B cell (primary cell): ENCODE results near the gene CABLES2. TPM values are rescaled to one million over a fixed set of nuclear protein-coding genes. Genes with fewer than 3 reads are reported as not detected.

ENCODE experiments used
- ATAC-seq: fragments of 200-7000 bp; cut with Tn5 transposase; one replicate; pipeline ENCODE4 v1.10.0; 2021; ENCODE audit warnings: low read depth, mild to moderate bottlenecking, moderate number of reproducible peaks, moderate library complexity
- CTCF ChIA-PET: fragments of 350-600 bp; sonication (Branson Sonifier 250); formaldehyde crosslinking; loops from one replicate; lab custom pipeline; 2021; ENCODE audit warnings: antibody characterized with exemption, inconsistent platforms; lab: Charles Lee
- POLR2A ChIA-PET: fragments of 350-600 bp; sonication (Branson Sonifier 250); formaldehyde crosslinking; loops from one replicate; lab custom pipeline; 2021; ENCODE audit warnings: antibody characterized with exemption; lab: Charles Lee
- DNase-seq: peaks from one replicate; pipeline ENCODE4 v3.0.0; 2013
- H2AFZ ChIP-seq: 2 replicates; pipeline ENCODE4 v1.6.1; 2012; ENCODE audit warnings: mild to moderate bottlenecking, low read depth, low read length; ENCODE audit not compliant: insufficient read depth, poor library complexity, severe bottlenecking
- H3K27ac ChIP-seq, 2 donors: 1 replicate in 1 of 2; 2 replicates in 1 of 2; pipeline ENCODE4 v1.5.1; 2012 to 2013; ENCODE audit warnings: low read length in 2 of 2, mild to moderate bottlenecking in 2 of 2, moderate library complexity in 1 of 2
- H3K27me3 ChIP-seq, 4 experiments: fragments of 200-600 bp in 1 of 4; sonication (generic) in 1 of 4; replicated peaks in 1 of 4; 1 replicate in 2 of 4; 2 replicates in 2 of 4; pipeline versions ENCODE4 v1.6.1 to v1.7.0; 2013 to 2016; ENCODE audit warnings: low read length in 3 of 4, mild to moderate bottlenecking in 2 of 4, mixed read lengths in 1 of 4, moderate library complexity in 1 of 4; ENCODE audit not compliant: insufficient read depth in 4 of 4, control insufficient read depth in 3 of 4; ENCODE audit errors: control extremely low read depth in 1 of 4
- H3K36me3 ChIP-seq, 2 experiments: replicated peaks in 1 of 2; 1 replicate in 1 of 2; 2 replicates in 1 of 2; pipeline versions ENCODE4 v1.6.1 to v1.7.1; 2013; ENCODE audit warnings: low read length in 1 of 2; ENCODE audit not compliant: insufficient read depth in 2 of 2, control insufficient read depth in 1 of 2; ENCODE audit errors: control extremely low read depth in 1 of 2, extremely low read depth in 1 of 2
- H3K4me1 ChIP-seq, 2 donors: fragments of 200-600 bp in 1 of 2; sonication (generic) in 1 of 2; 1 replicate in 1 of 2; 2 replicates in 1 of 2; pipeline versions ENCODE4 v1.5.1 to v1.6.1; 2013 to 2017; ENCODE audit warnings: low read length in 2 of 2; ENCODE audit not compliant: control insufficient read depth in 2 of 2, insufficient read depth in 2 of 2
- H3K4me2 ChIP-seq: replicated peaks from 2 replicates; pipeline ENCODE3; 2012; ENCODE audit warnings: mild to moderate bottlenecking, low read depth, low read length; ENCODE audit not compliant: poor library complexity, severe bottlenecking
- H3K4me3 ChIP-seq, 5 experiments: fragments of 200-600 bp in 1 of 5; sonication (generic) in 1 of 5; 1 replicate in 3 of 5; 2 replicates in 2 of 5; pipeline versions ENCODE4 v1.5.1 to v1.7.0; 2011 to 2016; ENCODE audit warnings: low read length in 4 of 5, mild to moderate bottlenecking in 4 of 5, low read depth in 2 of 5, control low read depth in 1 of 5, moderate library complexity in 1 of 5; ENCODE audit not compliant: insufficient read depth in 1 of 5; ENCODE audit errors: control extremely low read depth in 1 of 5, extremely low read depth in 1 of 5
- H3K79me2 ChIP-seq: fragments of 200-600 bp; sonication (generic); one replicate; pipeline ENCODE4 v1.6.0; 2016; ENCODE audit warnings: low read length; ENCODE audit not compliant: control insufficient read depth, insufficient read depth
- H3K9ac ChIP-seq: fragments of 200-600 bp; sonication (generic); 2 replicates; pipeline ENCODE4 v1.6.1; 2017; ENCODE audit warnings: mild to moderate bottlenecking, low read length, moderate library complexity
- H3K9me3 ChIP-seq, 3 donors: one replicate each; pipeline versions ENCODE4 v1.6.1 to v1.7.1; 2013; ENCODE audit warnings: low read length in 2 of 3; ENCODE audit not compliant: control insufficient read depth in 2 of 3, insufficient read depth in 1 of 3; ENCODE audit errors: control extremely low read depth in 1 of 3
- H4K20me1 ChIP-seq: 2 replicates; pipeline ENCODE4 v1.6.0; 2012; ENCODE audit warnings: mild to moderate bottlenecking, low read length; ENCODE audit not compliant: insufficient read depth, control insufficient read depth, poor library complexity, severe bottlenecking
- H3K27ac Mint-ChIP-seq: one replicate; pipeline ENCODE4 v1.8.0; 2021; ENCODE audit warnings: mixed read lengths
- H3K27me3 Mint-ChIP-seq: one replicate; pipeline ENCODE4 v1.8.0; 2021; ENCODE audit warnings: mixed read lengths
- H3K4me1 Mint-ChIP-seq: one replicate; pipeline ENCODE4 v1.8.0; 2021; ENCODE audit warnings: mixed read lengths
- H3K4me3 Mint-ChIP-seq: one replicate; pipeline ENCODE4 v1.8.0; 2021; ENCODE audit warnings: mixed read lengths
- H3K9me3 Mint-ChIP-seq: one replicate; pipeline ENCODE4 v1.8.0; 2022; ENCODE audit warnings: mixed read lengths; ENCODE audit not compliant: insufficient read depth
- EZH2 ChIP-seq: IDR thresholded peaks from 2 replicates; pipeline ENCODE4 v1.6.1; 2012; ENCODE audit warnings: borderline replicate concordance, low read depth, mild to moderate bottlenecking, moderate library complexity, low read length; ENCODE audit not compliant: insufficient read depth, poor library complexity, severe bottlenecking
- WGBS: methylation state at CpG from one replicate; pipeline ENCODE4 v1.1.5; 2013; ENCODE audit warnings: missing lambda C conversion rate; ENCODE audit not compliant: insufficient coverage; 5-methylcytosine and 5-hydroxymethylcytosine counted together
- intact Hi-C: fragments of 100-400 bp; cut with micrococcal nuclease; formaldehyde crosslinking; loops from one replicate; pipeline ENCODE4 v1.10.0; 2022
- polyA plus RNA-seq: library from polyadenylated mRNA; depleted of rRNA; stranded (reverse); fragments of >200 nt; gene quantifications from 2 replicates; pipeline ENCODE4 v1.2.3, GENCODE V29; 2012
- total RNA-seq, 2 donors: library from RNA; stranded (reverse); fragments of 120-200 nt in 1 of 2; gene quantifications; 1 replicate in 1 of 2; 2 replicates in 1 of 2; pipeline versions ENCODE4 v1.2.3 to v1.2.4, GENCODE V29; 2013 to 2022
- TF ChIP-seq, protein P1 (sequence below): fragments of 200-600 bp; IDR thresholded peaks from one replicate; pipeline ENCODE4 v1.8.0; 2022; ENCODE audit warnings: antibody characterized with exemption, mild to moderate bottlenecking

CABLES2 gene
- total and polyA plus RNA-seq, 2 donors (not counting 1 experiment from before 2014, with no cell fraction given), result 4.8 to 8.2 TPM

GRCh38 chr20:62446481-62446880 lies 39.4 kb upstream of the CABLES2 start:
- WGBS, result 72% methylated on average over 10 of the region's 12 CpGs
- DNase-seq, result no peak
- no peaks in the 10 kb centered on the region for H3K9me3 ChIP-seq
- ChIA-PET POLR2A (no interaction called here), CTCF (no interaction called here)
- no peak overlapping the region for H3K4me3 ChIP-seq
- Mint-ChIP-seq H3K9me3 (no peaks in the 10 kb centered on the region), H3K27ac (no peak overlapping the region), H3K4me1 (no peaks in the 10 kb centered on the region), H3K4me3 (no peak overlapping the region), H3K27me3 (peaks cover 19% of the 10 kb centered on the region)
- TF ChIP-seq, protein P1, sequence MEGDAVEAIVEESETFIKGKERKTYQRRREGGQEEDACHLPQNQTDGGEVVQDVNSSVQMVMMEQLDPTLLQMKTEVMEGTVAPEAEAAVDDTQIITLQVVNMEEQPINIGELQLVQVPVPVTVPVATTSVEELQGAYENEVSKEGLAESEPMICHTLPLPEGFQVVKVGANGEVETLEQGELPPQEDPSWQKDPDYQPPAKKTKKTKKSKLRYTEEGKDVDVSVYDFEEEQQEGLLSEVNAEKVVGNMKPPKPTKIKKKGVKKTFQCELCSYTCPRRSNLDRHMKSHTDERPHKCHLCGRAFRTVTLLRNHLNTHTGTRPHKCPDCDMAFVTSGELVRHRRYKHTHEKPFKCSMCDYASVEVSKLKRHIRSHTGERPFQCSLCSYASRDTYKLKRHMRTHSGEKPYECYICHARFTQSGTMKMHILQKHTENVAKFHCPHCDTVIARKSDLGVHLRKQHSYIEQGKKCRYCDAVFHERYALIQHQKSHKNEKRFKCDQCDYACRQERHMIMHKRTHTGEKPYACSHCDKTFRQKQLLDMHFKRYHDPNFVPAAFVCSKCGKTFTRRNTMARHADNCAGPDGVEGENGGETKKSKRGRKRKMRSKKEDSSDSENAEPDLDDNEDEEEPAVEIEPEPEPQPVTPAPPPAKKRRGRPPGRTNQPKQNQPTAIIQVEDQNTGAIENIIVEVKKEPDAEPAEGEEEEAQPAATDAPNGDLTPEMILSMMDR, result no peak
- no peak for TF ChIP-seq EZH2
- no peaks in the 10 kb centered on the region for H4K20me1 ChIP-seq
- no peak overlapping the region for H3K4me2 ChIP-seq
- intact Hi-C loops, result no loop called here
- peaks cover 0 to 2% (median 0%) of the 10 kb centered on the region in 4 experiments for H3K27me3 ChIP-seq
- no peaks in the 10 kb centered on the region for H3K79me2 ChIP-seq
- no peak overlapping the region for H2AFZ ChIP-seq
- no peak overlapping the region for H3K27ac ChIP-seq
- H3K4me1 ChIP-seq, result no peaks in the 10 kb centered on the region
- ATAC-seq, result no peak
- no peaks in the 10 kb centered on the region for H3K36me3 ChIP-seq
- no peak overlapping the region for H3K9ac ChIP-seq

GRCh38 chr20:62445553-62446340 lies 38.7 kb upstream of the CABLES2 start:
- Histone ChIP-seq H3K79me2 (no peaks in the 10 kb centered on the region), H3K9me3 (no peaks in the 10 kb centered on the region), H2AFZ (no peak overlapping the region), H3K36me3 (no peaks in the 10 kb centered on the region), H3K27ac (no peak overlapping the region), H3K9ac (no peak overlapping the region), H3K4me1 (no peaks in the 10 kb centered on the region), H4K20me1 (no peaks in the 10 kb centered on the region), H3K4me2 (no peak overlapping the region), H3K4me3 (no peak overlapping the region), H3K27me3 (peaks cover 0 to 7% (median 0%) of the 10 kb centered on the region in 4 experiments)
- intact Hi-C loops, result no loop called here
- Mint-ChIP-seq H3K9me3 (no peaks in the 10 kb centered on the region), H3K27ac (no peak overlapping the region), H3K4me1 (no peaks in the 10 kb centered on the region), H3K4me3 (no peak overlapping the region), H3K27me3 (peaks cover 22% of the 10 kb centered on the region)
- whole genome bisulfite sequencing, result 90% methylated on average over 24 of the region's 36 CpGs
- ChIA-PET POLR2A (no interaction called here), CTCF (no interaction called here)
- TF ChIP-seq EZH2, result no peak
- TF ChIP-seq, protein P1, result no peak
- ATAC-seq (no peak), DNase-seq (no peak)
